IMR-90 (cell line): ENCODE data around the gene ADAM12.

ENCODE experiments used
- BHLHE40 ChIP-seq: fragments of 150-350 bp; IDR thresholded peaks from 2 replicates; pipeline ENCODE4 v1.6.1; 2016; ENCODE audit warnings: mild to moderate bottlenecking, low read depth, low read length
- CEBPB ChIP-seq: IDR thresholded peaks from 2 replicates; pipeline ENCODE4 v1.6.1; 2012; ENCODE audit warnings: low read depth, low read length, improper control_type of control experiment
- MAZ ChIP-seq: IDR thresholded peaks from 2 replicates; pipeline ENCODE4 v1.6.1; 2012; ENCODE audit warnings: low read depth, mild to moderate bottlenecking, low read length, improper control_type of control experiment, moderate library complexity, borderline replicate concordance
- MXI1 ChIP-seq: IDR thresholded peaks from 2 replicates; pipeline ENCODE4 v1.6.1; 2012; ENCODE audit warnings: low read depth, mild to moderate bottlenecking, low read length, moderate library complexity, borderline replicate concordance
- NFE2L2 ChIP-seq: fragments of 150-350 bp; IDR thresholded peaks from 2 replicates; pipeline ENCODE4 v1.6.1; 2016; ENCODE audit warnings: low read depth, mild to moderate bottlenecking, low read length
- POLR2A ChIP-seq: IDR thresholded peaks from 2 replicates; pipeline ENCODE4 v1.6.1; 2012; ENCODE audit warnings: mild to moderate bottlenecking, low read depth, low read length
- RAD21 ChIP-seq: IDR thresholded peaks from 2 replicates; pipeline ENCODE4 v1.6.1; 2012; ENCODE audit warnings: low read length, improper control_type of control experiment
- RFX5 ChIP-seq: IDR thresholded peaks from 2 replicates; pipeline ENCODE4 v1.8.0; 2012; ENCODE audit warnings: low read depth, mild to moderate bottlenecking, low read length, moderate library complexity
- TF ChIP-seq, protein P1 (sequence below): conservative IDR thresholded peaks from 2 replicates; pipeline ENCODE4 v1.5.1; 2012; ENCODE audit warnings: mild to moderate bottlenecking, low read depth, low read length, improper control_type of control experiment
- TF ChIP-seq, protein P2 (sequence below): fragments of 150-350 bp; IDR thresholded peaks from 2 replicates; pipeline ENCODE4 v1.6.1; 2016; ENCODE audit warnings: low read depth, mild to moderate bottlenecking, low read length, moderate library complexity, borderline replicate concordance

DNA sequence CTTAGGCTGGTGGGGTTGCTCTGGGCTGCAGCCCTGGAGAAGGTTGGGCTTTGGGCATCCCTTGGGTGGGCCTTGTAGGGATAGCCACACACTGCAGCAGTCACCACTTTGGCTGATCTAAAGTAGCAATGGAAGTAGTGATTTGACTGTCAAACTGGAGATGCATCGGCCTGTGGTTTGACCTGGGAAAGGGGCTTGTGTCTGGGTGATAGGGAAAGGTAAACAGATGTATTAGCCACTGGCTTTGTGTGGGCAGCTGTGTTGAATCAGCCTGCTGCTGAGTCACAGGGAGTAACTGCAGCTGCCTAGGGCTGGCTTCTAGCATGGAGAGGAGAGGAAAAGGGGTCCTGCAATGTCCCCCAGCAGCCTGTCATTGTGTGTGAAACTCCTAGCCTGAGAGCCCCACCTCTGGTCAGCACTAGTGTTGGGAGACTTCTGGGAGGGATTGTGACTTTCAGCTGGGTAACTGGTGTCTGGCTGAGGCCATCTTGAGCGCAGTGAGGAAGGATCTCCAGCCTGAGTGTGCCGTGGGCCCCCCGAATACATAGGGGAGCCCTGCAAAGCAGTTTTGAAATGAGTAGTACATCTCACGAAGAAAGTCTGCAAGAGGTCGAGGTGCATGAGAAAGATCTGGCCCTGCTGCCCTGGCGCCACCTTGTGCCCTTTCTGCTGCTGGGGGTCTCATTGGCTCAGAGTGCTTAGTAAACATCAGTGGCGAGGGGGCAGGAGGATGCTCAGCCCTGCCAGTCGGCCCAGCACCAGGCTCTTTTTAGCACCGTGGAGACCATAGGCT, 374.6 kb downstream of the ADAM12 start:
- peak; percentile 85 for TF ChIP-seq BHLHE40
- no peak for TF ChIP-seq POLR2A
- TF ChIP-seq, protein P1, sequence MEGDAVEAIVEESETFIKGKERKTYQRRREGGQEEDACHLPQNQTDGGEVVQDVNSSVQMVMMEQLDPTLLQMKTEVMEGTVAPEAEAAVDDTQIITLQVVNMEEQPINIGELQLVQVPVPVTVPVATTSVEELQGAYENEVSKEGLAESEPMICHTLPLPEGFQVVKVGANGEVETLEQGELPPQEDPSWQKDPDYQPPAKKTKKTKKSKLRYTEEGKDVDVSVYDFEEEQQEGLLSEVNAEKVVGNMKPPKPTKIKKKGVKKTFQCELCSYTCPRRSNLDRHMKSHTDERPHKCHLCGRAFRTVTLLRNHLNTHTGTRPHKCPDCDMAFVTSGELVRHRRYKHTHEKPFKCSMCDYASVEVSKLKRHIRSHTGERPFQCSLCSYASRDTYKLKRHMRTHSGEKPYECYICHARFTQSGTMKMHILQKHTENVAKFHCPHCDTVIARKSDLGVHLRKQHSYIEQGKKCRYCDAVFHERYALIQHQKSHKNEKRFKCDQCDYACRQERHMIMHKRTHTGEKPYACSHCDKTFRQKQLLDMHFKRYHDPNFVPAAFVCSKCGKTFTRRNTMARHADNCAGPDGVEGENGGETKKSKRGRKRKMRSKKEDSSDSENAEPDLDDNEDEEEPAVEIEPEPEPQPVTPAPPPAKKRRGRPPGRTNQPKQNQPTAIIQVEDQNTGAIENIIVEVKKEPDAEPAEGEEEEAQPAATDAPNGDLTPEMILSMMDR = no peak
- TF ChIP-seq RFX5 = no peak
- TF ChIP-seq RAD21 = peak; percentile 22; the same call in 1 of the 2 replicates
- TF ChIP-seq NFE2L2 = peak; percentile 73; the same call in 1 of the 2 replicates
- peak; percentile 68; the same call in 1 of the 2 replicates for TF ChIP-seq MAZ
- peak; percentile 19; the same call in 1 of the 2 replicates for TF ChIP-seq CEBPB
- TF ChIP-seq MXI1 = no peak
- TF ChIP-seq, protein P2, sequence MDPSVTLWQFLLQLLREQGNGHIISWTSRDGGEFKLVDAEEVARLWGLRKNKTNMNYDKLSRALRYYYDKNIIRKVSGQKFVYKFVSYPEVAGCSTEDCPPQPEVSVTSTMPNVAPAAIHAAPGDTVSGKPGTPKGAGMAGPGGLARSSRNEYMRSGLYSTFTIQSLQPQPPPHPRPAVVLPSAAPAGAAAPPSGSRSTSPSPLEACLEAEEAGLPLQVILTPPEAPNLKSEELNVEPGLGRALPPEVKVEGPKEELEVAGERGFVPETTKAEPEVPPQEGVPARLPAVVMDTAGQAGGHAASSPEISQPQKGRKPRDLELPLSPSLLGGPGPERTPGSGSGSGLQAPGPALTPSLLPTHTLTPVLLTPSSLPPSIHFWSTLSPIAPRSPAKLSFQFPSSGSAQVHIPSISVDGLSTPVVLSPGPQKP = no peak
